Activated CD8-positive, alpha-beta T cell treated with anti-CD3 and anti-CD28 coated beads, Interleukin-2, amount 10 ng/mL, durations not matched to agents 7 days and 5 days (primary cell): ENCODE measurements around the gene PIEZO1. TPM values are rescaled to one million over a fixed set of nuclear protein-coding genes. Genes with fewer than 3 reads are reported as not detected.
A peak's percentile ranks its signal among the peaks of the same experiment; 100 is the strongest.

Experiments
- ATAC-seq: fragments of 150-1000 bp; cut with Tn5 transposase; one replicate; pipeline ENCODE4 v1.10.0; 2021; ENCODE audit warnings: moderate library complexity
- CTCF ChIA-PET: fragments of 350-600 bp; sonication (Branson Sonifier 250); formaldehyde crosslinking; loops from one replicate; lab custom pipeline; 2021; ENCODE audit warnings: antibody characterized with exemption; lab: Charles Lee
- POLR2A ChIA-PET: fragments of 350-600 bp; sonication (Branson Sonifier 250); formaldehyde crosslinking; loops from one replicate; lab custom pipeline; 2021; ENCODE audit warnings: antibody characterized with exemption; lab: Charles Lee
- DNase-seq: peaks from one replicate; pipeline ENCODE4 v3.0.0-alpha.2; 2020
- H3K27ac Mint-ChIP-seq: one replicate; pipeline ENCODE4 v1.8.0; 2021; ENCODE audit warnings: mild to moderate bottlenecking, mixed read lengths
- H3K27me3 Mint-ChIP-seq: one replicate; pipeline ENCODE4 v1.8.0; 2021; ENCODE audit warnings: low read depth, mixed read lengths
- H3K36me3 Mint-ChIP-seq: one replicate; pipeline ENCODE4 v1.8.0; 2021; ENCODE audit warnings: low read depth, mixed read lengths
- H3K4me1 Mint-ChIP-seq: one replicate; pipeline ENCODE4 v1.8.0; 2021; ENCODE audit warnings: low read depth, mixed read lengths
- H3K4me3 Mint-ChIP-seq: one replicate; pipeline ENCODE4 v1.8.0; 2021; ENCODE audit warnings: mild to moderate bottlenecking, mixed read lengths
- H3K9me3 Mint-ChIP-seq: one replicate; pipeline ENCODE4 v1.8.0; 2022; ENCODE audit warnings: mixed read lengths; ENCODE audit not compliant: insufficient read depth
- total RNA-seq, 2 experiments: library from RNA; stranded (reverse); gene quantifications; one replicate each; pipeline ENCODE4 v1.2.3, GENCODE V29; 2021

PIEZO1 gene
- total RNA-seq, 2 experiments from 2014 or later: 226 to 230 TPM

GRCh38 chr16:88715312-88716190 lies 69.5 kb downstream of the PIEZO1 start:
- DNase-seq: no peak
- Mint-ChIP-seq H3K4me1 (peaks cover 4% of the 10 kb centered on the region), H3K36me3 (peaks cover 30% of the 10 kb centered on the region), H3K27me3 (no peaks in the 10 kb centered on the region), H3K9me3 (no peaks in the 10 kb centered on the region), H3K4me3 (no peak overlapping the region), H3K27ac (no peak overlapping the region)
- CTCF ChIA-PET: interaction anchor here (1.2 kb wide), 1 partner anchor 28 kb away, joined by 3 read pairs; no protein-coding TSS in a partner anchor
- no peak for ATAC-seq
- POLR2A ChIA-PET: interaction anchor here (0.6 kb wide), 1 partner anchor 68 kb away, joined by 3 read pairs; no protein-coding TSS in a partner anchor

GRCh38 chr16:88714420-88715302 lies 70.4 kb downstream of the PIEZO1 start:
- no peaks in the 10 kb centered on the region for H3K9me3 Mint-ChIP-seq
- H3K36me3 Mint-ChIP-seq: peaks cover 25% of the 10 kb centered on the region
- no peak overlapping the region for H3K4me3 Mint-ChIP-seq
- peaks cover 4% of the 10 kb centered on the region for H3K4me1 Mint-ChIP-seq
- no peak overlapping the region for H3K27ac Mint-ChIP-seq
- no peak for DNase-seq
- CTCF ChIA-PET: interaction anchor here (1.2 kb wide), 1 partner anchor 28 kb away, joined by 3 read pairs; no protein-coding TSS in a partner anchor
- ATAC-seq: no peak
- H3K27me3 Mint-ChIP-seq: no peaks in the 10 kb centered on the region
- POLR2A ChIA-PET: interaction anchor here (0.6 kb wide), 1 partner anchor 69 kb away, joined by 3 read pairs; no protein-coding TSS in a partner anchor

- Mint-ChIP-seq H3K27me3 (no peaks in the 10 kb centered on the region), H3K27ac (no peak overlapping the region)
- CTCF ChIA-PET: no interaction called here
Observed at GRCh38 chr16:88713568-88714419, 71.2 kb downstream of the PIEZO1 start.

GRCh38 chr16:88713054-88713453 lies 72.0 kb downstream of the PIEZO1 start:
- Mint-ChIP-seq H3K4me3 (no peak overlapping the region), H3K9me3 (no peaks in the 10 kb centered on the region), H3K27me3 (no peaks in the 10 kb centered on the region), H3K27ac (no peak overlapping the region), H3K36me3 (peaks cover 16% of the 10 kb centered on the region), H3K4me1 (peaks cover 4% of the 10 kb centered on the region)
- DNase-seq (no peak), ATAC-seq (no peak)
- ChIA-PET CTCF (no interaction called here), POLR2A (no interaction called here)

More at GRCh38 chr16:88713568-88714419, 71.2 kb downstream of the PIEZO1 start:
- no peak for DNase-seq
- H3K4me1 Mint-ChIP-seq: peaks cover 4% of the 10 kb centered on the region
- no peak for ATAC-seq
- H3K4me3 Mint-ChIP-seq: no peak overlapping the region
- H3K9me3 Mint-ChIP-seq: no peaks in the 10 kb centered on the region
- POLR2A ChIA-PET: no interaction called here
- H3K36me3 Mint-ChIP-seq: peaks cover 16% of the 10 kb centered on the region

GRCh38 chr16:88712362-88712979 lies 72.5 kb downstream of the PIEZO1 start:
- DNase-seq (no peak), ATAC-seq (no peak)
- Mint-ChIP-seq H3K4me3 (no peak overlapping the region), H3K36me3 (peaks cover 12% of the 10 kb centered on the region), H3K9me3 (no peaks in the 10 kb centered on the region), H3K27ac (no peak overlapping the region), H3K27me3 (no peaks in the 10 kb centered on the region), H3K4me1 (peaks cover 9% of the 10 kb centered on the region)
- POLR2A ChIA-PET: no interaction called here
- CTCF ChIA-PET: no interaction called here

GRCh38 chr16:88711750-88712340 lies 73.2 kb downstream of the PIEZO1 start:
- CTCF ChIA-PET: no interaction called here
- no peak overlapping the region for H3K4me3 Mint-ChIP-seq
- DNase-seq: no peak
- no peaks in the 10 kb centered on the region for H3K9me3 Mint-ChIP-seq
- peaks cover 15% of the 10 kb centered on the region for H3K4me1 Mint-ChIP-seq
- no peak for ATAC-seq
- POLR2A ChIA-PET: no interaction called here
- no peaks in the 10 kb centered on the region for H3K27me3 Mint-ChIP-seq
- peaks cover 7% of the 10 kb centered on the region for H3K36me3 Mint-ChIP-seq
- no peak overlapping the region for H3K27ac Mint-ChIP-seq

GRCh38 chr16:88710556-88710955 lies 74.5 kb downstream of the PIEZO1 start:
- H3K4me1 Mint-ChIP-seq: peaks cover 16% of the 10 kb centered on the region
- peak overlapping the region; percentile 72 for H3K27ac Mint-ChIP-seq
- no peak for ATAC-seq
- H3K4me3 Mint-ChIP-seq: no peak overlapping the region
- DNase-seq: no peak
- H3K9me3 Mint-ChIP-seq: no peaks in the 10 kb centered on the region
- ChIA-PET CTCF (interaction anchor here (1.1 kb wide), 1 partner anchor 32 kb away, joined by 3 read pairs; no protein-coding TSS in a partner anchor), POLR2A (interaction anchor here (1.0 kb wide), 1 partner anchor 73 kb away, joined by 3 read pairs; no protein-coding TSS in a partner anchor)
- peaks cover 3% of the 10 kb centered on the region for H3K36me3 Mint-ChIP-seq
- no peaks in the 10 kb centered on the region for H3K27me3 Mint-ChIP-seq

GRCh38 chr16:88706965-88707826 lies 77.8 kb downstream of the PIEZO1 start:
- POLR2A ChIA-PET: interaction anchor here (0.6 to 1.1 kb wide), 3 partner anchors 11 to 105 kb away, joined by 3 to 5 read pairs (median 3); partner anchors contain the start of gene APRT
- DNase-seq: no peak
- Mint-ChIP-seq H3K27me3 (no peaks in the 10 kb centered on the region), H3K27ac (peak overlapping the region; percentile 87), H3K4me3 (peak overlapping the region; percentile 83), H3K36me3 (peaks cover 17% of the 10 kb centered on the region), H3K9me3 (no peaks in the 10 kb centered on the region), H3K4me1 (peaks cover 41% of the 10 kb centered on the region)
- CTCF ChIA-PET: interaction anchor here (1.0 kb wide), 1 partner anchor 20 kb away, joined by 3 read pairs; no protein-coding TSS in a partner anchor
- no peak for ATAC-seq

GRCh38 chr16:88706229-88706964 lies 78.6 kb downstream of the PIEZO1 start, which contains the start of the genes CTU2 and RNF166:
Gene CTU2, plus strand, starts transcription at chr16:88706503. Its CDS starts 28 bp downstream, at chr16:88706531.
Gene RNF166, minus strand, starts transcription at chr16:88706408. Its CDS starts 83 bp downstream, at chr16:88706325.
- Mint-ChIP-seq H3K4me1 (peaks cover 44% of the 10 kb centered on the region), H3K27ac (peak within 1 kb of the TSS; percentile 100), H3K36me3 (peaks cover 25% of the 10 kb centered on the region), H3K4me3 (peak within 1 kb of the TSS; percentile 99), H3K9me3 (no peaks in the 10 kb centered on the region), H3K27me3 (no peaks in the 10 kb centered on the region)
- CTCF ChIA-PET: interaction anchor here (1.0 to 1.5 kb wide), 2 partner anchors 19 to 76 kb away, joined by 3 to 10 read pairs; no protein-coding TSS in a partner anchor
- POLR2A ChIA-PET: interaction anchor here (0.6 to 1.1 kb wide), 3 partner anchors 11 to 136 kb away, joined by 3 to 5 read pairs (median 3); partner anchors contain the start of genes APRT and ZC3H18
- ATAC-seq (peak; percentile 66), DNase-seq (peak; percentile 93)
